Posterior vena cava (tissue), 2 donors: ENCODE results near the gene OR6B2. TPM values are rescaled to one million over a fixed set of nuclear protein-coding genes. Genes with fewer than 3 reads are reported as not detected.

Source experiments
- DNase-seq: peaks from one replicate; pipeline ENCODE4 v3.0.0-alpha.2; 2020; ENCODE audit warnings: low spot score
- intact Hi-C, 2 donors: fragments of 100-400 bp; cut with DNase I; formaldehyde crosslinking; loops; one replicate each; pipeline versions ENCODE4 v1.14.1 to v1.14.2; 2022 to 2023
- total RNA-seq, 2 donors: library from RNA; stranded (reverse); fragmentation: NEBNext Ultra II Directional; extraction: Animal tissue kit (Norgen Biotek cat#: 25700); gene quantifications; one replicate each; pipeline ENCODE4 v1.2.1, GENCODE V29; 2021
- donor health status: DM: yes; HTN: yes; CAD: no.
- donor health status: DM: yes; HTN: yes; CAD: no.

The OR6B2 gene
- total RNA-seq, 2 donors from 2014 or later, result not detected

- no peak for DNase-seq
- intact Hi-C loops, result no loop called here
These were observed 13.2 kb upstream of the OR6B2 start for GRCh38 chr2:240043279-240043989.

GRCh38 chr2:240042740-240043139 is 12.5 kb upstream of the OR6B2 start:
- no peak for DNase-seq
- intact Hi-C loops, result no loop called here

GRCh38 chr2:240041363-240041762 is 11.1 kb upstream of the OR6B2 start:
- no peak for DNase-seq
- intact Hi-C loops, result no loop called here

GRCh38 chr2:240037358-240037757 is 7.1 kb upstream of the OR6B2 start:
- DNase-seq, result no peak
- intact Hi-C loops, result no loop called here

GRCh38 chr2:240033330-240033678 is 3.1 kb upstream of the OR6B2 start:
- intact Hi-C loops, result no loop called here
- DNase-seq, result no peak

- intact Hi-C loops, result no loop called here
These were observed 2.4 kb upstream of the OR6B2 start for GRCh38 chr2:240032406-240033329.

GRCh38 chr2:240024766-240025165 is 5.5 kb downstream of the OR6B2 start:
- intact Hi-C loops, result no loop called here
- no peak for DNase-seq

More at GRCh38 chr2:240032406-240033329, 2.4 kb upstream of the OR6B2 start:
- no peak for DNase-seq

- DNase-seq, result no peak
- intact Hi-C loops, result no loop called here
These were observed 6.4 kb downstream of the OR6B2 start for GRCh38 chr2:240023792-240024191.

GRCh38 chr2:240021488-240022104 is 8.6 kb downstream of the OR6B2 start:
- intact Hi-C loops, result no loop called here

GRCh38 chr2:240018071-240018750 is 12.0 kb downstream of the OR6B2 start:
- intact Hi-C loops, result no loop called here
- peak; percentile 16 for DNase-seq

More at GRCh38 chr2:240021488-240022104, 8.6 kb downstream of the OR6B2 start:
- no peak for DNase-seq

GRCh38 chr2:240014327-240014726 is 15.9 kb downstream of the OR6B2 start:
- DNase-seq, result no peak
- intact Hi-C loops, result no loop called here

- intact Hi-C loops, result no loop called here
- no peak for DNase-seq
These were observed 16.9 kb downstream of the OR6B2 start for GRCh38 chr2:240013343-240013742.

- DNase-seq, result no peak
- intact Hi-C loops, result no loop called here
These were observed 27.2 kb downstream of the OR6B2 start for GRCh38 chr2:240002983-240003382.

GRCh38 chr2:240000671-240001070 is 29.6 kb downstream of the OR6B2 start:
- intact Hi-C loops, result no loop called here

GRCh38 chr2:239997686-239998409 is 32.4 kb downstream of the OR6B2 start:
- no peak for DNase-seq
- intact Hi-C loops, result no loop called here

More at GRCh38 chr2:240000671-240001070, 29.6 kb downstream of the OR6B2 start:
- no peak for DNase-seq

- intact Hi-C loops, result loop anchor here in 1 of 2 donors (5.0 kb wide), 1 partner anchor 62 kb away; no protein-coding TSS in a partner anchor
- no peak for DNase-seq
These were observed 36.1 kb downstream of the OR6B2 start for GRCh38 chr2:239994086-239994485.

- intact Hi-C loops, result loop anchor here in 1 of 2 donors (5.0 kb wide), 1 partner anchor 61 kb away; no protein-coding TSS in a partner anchor
- no peak for DNase-seq
These were observed 36.9 kb downstream of the OR6B2 start for GRCh38 chr2:239993291-239993690.

- intact Hi-C loops, result loop anchor here in 1 of 2 donors (5.0 kb wide), 1 partner anchor 60 kb away; no protein-coding TSS in a partner anchor
- no peak for DNase-seq
These were observed 38.4 kb downstream of the OR6B2 start for GRCh38 chr2:239991689-239992314.
